K562 (cell line): Measurements from ENCODE around the gene ZNF780B. TPM values are rescaled to one million over a fixed set of nuclear protein-coding genes. Genes with fewer than 3 reads are reported as not detected.

Experiments
- CBFB ChIP-seq: sonication (generic); formaldehyde crosslinking; IDR thresholded peaks from 2 replicates; pipeline ENCODE4 v1.4.0; 2020; ENCODE audit warnings: mild to moderate bottlenecking, missing genetic modification reagents
- CEBPZ ChIP-seq: fragments of 150-350 bp; IDR thresholded peaks from 2 replicates; pipeline ENCODE4 v1.6.1; 2014; ENCODE audit warnings: low read depth, mild to moderate bottlenecking, low read length, borderline replicate concordance
- DMBX1 ChIP-seq: fragments of 250-450 bp; sonication (Bioruptor Pico); IDR thresholded peaks from 2 replicates; pipeline ENCODE4 v1.8.0; 2022; ENCODE audit warnings: inconsistent platforms, mild to moderate bottlenecking, moderate library complexity, borderline replicate concordance
- E2F1 ChIP-seq: sonication (generic); formaldehyde crosslinking; IDR thresholded peaks from 2 replicates; pipeline ENCODE4 v1.8.1; 2023; ENCODE audit warnings: mild to moderate bottlenecking, missing genetic modification reagents, moderate library complexity
- ESRRA ChIP-seq: fragments of 450-650 bp; IDR thresholded peaks from 2 replicates; pipeline ENCODE4 v1.6.1; 2014; ENCODE audit warnings: low read depth, mild to moderate bottlenecking, moderate library complexity, borderline replicate concordance
- FOXJ2 ChIP-seq: fragments of 200-800 bp; sonication (Bioruptor generic); IDR thresholded peaks from 2 replicates; pipeline ENCODE4 v1.6.1; 2016; ENCODE audit warnings: missing genetic modification characterization, missing compliant biosample characterization
- KAT8 ChIP-seq: fragments of 450-650 bp; IDR thresholded peaks from 2 replicates; pipeline ENCODE4 v1.6.1; 2016; ENCODE audit warnings: low read depth, mild to moderate bottlenecking
- MCM3 ChIP-seq: fragments of 450-650 bp; IDR thresholded peaks from 2 replicates; pipeline ENCODE4 v1.6.1; 2016
- NONO ChIP-seq, 2 experiments: fragments of 200-400 bp in 1 of 2; fragments of 450-650 bp in 1 of 2; formaldehyde crosslinking in 1 of 2; IDR thresholded peaks; 2 replicates each; pipeline ENCODE4 v1.6.1; 2017; ENCODE audit warnings: low read depth in 2 of 2, mild to moderate bottlenecking in 2 of 2, moderate library complexity in 2 of 2, low read length in 1 of 2
- PML ChIP-seq: IDR thresholded peaks from 2 replicates; pipeline ENCODE4 v1.6.1; 2012; ENCODE audit warnings: low read length, inconsistent platforms
- PPARD ChIP-seq: fragments of 250-450 bp; sonication (Bioruptor Pico); IDR thresholded peaks from 2 replicates; pipeline ENCODE4 v1.8.0; 2022; ENCODE audit warnings: inconsistent platforms, mild to moderate bottlenecking, moderate library complexity
- ZNF3 ChIP-seq: fragments of 250-450 bp; sonication (Bioruptor Pico); IDR thresholded peaks from 2 replicates; pipeline ENCODE4 v1.5.0; 2021; ENCODE audit warnings: mild to moderate bottlenecking, moderate library complexity
- ZNF408 ChIP-seq: fragments of 250-450 bp; sonication (Bioruptor Pico); IDR thresholded peaks from 2 replicates; pipeline ENCODE4 v1.4.0; 2020; ENCODE audit warnings: low read depth, mild to moderate bottlenecking, moderate library complexity
- ZNF77 ChIP-seq: fragments of 250-450 bp; sonication (Bioruptor Pico); IDR thresholded peaks from 2 replicates; pipeline ENCODE4 v1.5.0; 2020
- polyA plus RNA-seq, 8 experiments: library from polyadenylated mRNA; depleted of rRNA in 4 of 8; stranded (reverse) in 5 of 8; unstranded in 3 of 8; fragments of >200 nt; fragmentation: Nextera tagmentation in 2 of 8; fragmentation: Illumina TruSeq in 1 of 8; extraction: Ambion mirVana in 2 of 8; extraction: Trizol in 1 of 8; gene quantifications; 2 replicates each; pipeline versions ENCODE4 v1.2.1 to v1.2.3, GENCODE V29; 2011 to 2014; ENCODE audit warnings: inconsistent platforms in 1 of 8, missing spikeins in 1 of 8
- total RNA-seq, 7 experiments: library from RNA; depleted of rRNA in 6 of 7; stranded (reverse); fragments of >200 nt in 6 of 7; fragmentation: Illumina TruSeq in 2 of 7; extraction: Trizol in 2 of 7; gene quantifications; 2 replicates each; pipeline versions ENCODE4 v1.2.1 to v1.2.3, GENCODE V29; 2011 to 2021; ENCODE audit warnings: low replicate concordance in 1 of 7
- TF ChIP-seq, protein P1 (sequence below): fragments of 450-650 bp; conservative IDR thresholded peaks from 2 replicates; pipeline ENCODE4 v1.6.1; 2016; ENCODE audit warnings: missing genetic modification characterization, low read depth, mild to moderate bottlenecking, missing compliant biosample characterization, moderate library complexity
- TF ChIP-seq, protein P2 (sequence below), 2 experiments: IDR thresholded peaks; 2 replicates each; pipeline ENCODE4 v1.6.1; 2011; ENCODE audit warnings: borderline replicate concordance in 1 of 2, control low read depth in 1 of 2, low read depth in 1 of 2, low read length in 1 of 2, mild to moderate bottlenecking in 1 of 2, mixed read lengths in 1 of 2, moderate library complexity in 1 of 2; ENCODE audit not compliant: insufficient read depth in 1 of 2, insufficient read length in 1 of 2, poor library complexity in 1 of 2, severe bottlenecking in 1 of 2; ENCODE audit errors: extremely low read depth in 1 of 2
- TF ChIP-seq, protein P3 (sequence below), 2 experiments: fragments of 200-800 bp in 1 of 2; sonication (Bioruptor generic) in 1 of 2; sonication (generic) in 1 of 2; formaldehyde crosslinking in 1 of 2; IDR thresholded peaks in 1 of 2; conservative IDR thresholded peaks in 1 of 2; 2 replicates each; pipeline versions ENCODE4 v1.5.0 to v1.6.1; 2016 to 2020; ENCODE audit warnings: missing compliant biosample characterization in 1 of 2, missing genetic modification characterization in 1 of 2, missing genetic modification reagents in 1 of 2

ZNF780B gene
- total and polyA plus RNA-seq, 9 of the 15 experiments (the other 6 are each of a cell fraction or from before 2014, with no cell fraction given): 3.9 to 18.4 (median 8.8) TPM

- TF ChIP-seq, protein P1, sequence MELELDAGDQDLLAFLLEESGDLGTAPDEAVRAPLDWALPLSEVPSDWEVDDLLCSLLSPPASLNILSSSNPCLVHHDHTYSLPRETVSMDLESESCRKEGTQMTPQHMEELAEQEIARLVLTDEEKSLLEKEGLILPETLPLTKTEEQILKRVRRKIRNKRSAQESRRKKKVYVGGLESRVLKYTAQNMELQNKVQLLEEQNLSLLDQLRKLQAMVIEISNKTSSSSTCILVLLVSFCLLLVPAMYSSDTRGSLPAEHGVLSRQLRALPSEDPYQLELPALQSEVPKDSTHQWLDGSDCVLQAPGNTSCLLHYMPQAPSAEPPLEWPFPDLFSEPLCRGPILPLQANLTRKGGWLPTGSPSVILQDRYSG (tag): peak; percentile 46; the same call in 1 of the 2 replicates
- 0 out of 2 replicates have a peak, but pooled peaks have one; percentile 23 for TF ChIP-seq ESRRA
- no peak for TF ChIP-seq DMBX1 (CRISPR knock-in tag)
- no peak for TF ChIP-seq PPARD (CRISPR knock-in tag)
- no peak for TF ChIP-seq ZNF408 (CRISPR knock-in tag)
- no peak for TF ChIP-seq ZNF3 (CRISPR knock-in tag)
- TF ChIP-seq KAT8: no peak
- TF ChIP-seq PML: peak; percentile 60; the same call in 1 of the 2 replicates
- TF ChIP-seq CBFB (CRISPR knock-in tag): no peak
- TF ChIP-seq NONO (IDR thresholded peaks at IDR 0.05; ENCODE audit: low read depth in 2 of 2, low read length in 1 of 2): 0 out of 4 replicates have a peak, but pooled peaks of 1 of the 2 experiments have one; percentile 26
- peak; percentile 20; the same call in 1 of the 2 replicates for TF ChIP-seq E2F1 (CRISPR knock-in tag)
- TF ChIP-seq MCM3: no peak
- no peak for TF ChIP-seq ZNF77 (CRISPR knock-in tag)
- TF ChIP-seq, protein P2, sequence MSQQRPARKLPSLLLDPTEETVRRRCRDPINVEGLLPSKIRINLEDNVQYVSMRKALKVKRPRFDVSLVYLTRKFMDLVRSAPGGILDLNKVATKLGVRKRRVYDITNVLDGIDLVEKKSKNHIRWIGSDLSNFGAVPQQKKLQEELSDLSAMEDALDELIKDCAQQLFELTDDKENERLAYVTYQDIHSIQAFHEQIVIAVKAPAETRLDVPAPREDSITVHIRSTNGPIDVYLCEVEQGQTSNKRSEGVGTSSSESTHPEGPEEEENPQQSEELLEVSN (IDR thresholded peaks at IDR 0.05; ENCODE audit: borderline replicate concordance in 1 of 2, extremely low read depth in 1 of 2, insufficient read depth in 1 of 2, insufficient read length in 1 of 2, low read depth in 1 of 2, low read length in 1 of 2, poor library complexity in 1 of 2, severe bottlenecking in 1 of 2): peak in 1 of 2 experiments; percentile 29
- peak; percentile 68 for TF ChIP-seq FOXJ2 (tag)
- TF ChIP-seq, protein P3, sequence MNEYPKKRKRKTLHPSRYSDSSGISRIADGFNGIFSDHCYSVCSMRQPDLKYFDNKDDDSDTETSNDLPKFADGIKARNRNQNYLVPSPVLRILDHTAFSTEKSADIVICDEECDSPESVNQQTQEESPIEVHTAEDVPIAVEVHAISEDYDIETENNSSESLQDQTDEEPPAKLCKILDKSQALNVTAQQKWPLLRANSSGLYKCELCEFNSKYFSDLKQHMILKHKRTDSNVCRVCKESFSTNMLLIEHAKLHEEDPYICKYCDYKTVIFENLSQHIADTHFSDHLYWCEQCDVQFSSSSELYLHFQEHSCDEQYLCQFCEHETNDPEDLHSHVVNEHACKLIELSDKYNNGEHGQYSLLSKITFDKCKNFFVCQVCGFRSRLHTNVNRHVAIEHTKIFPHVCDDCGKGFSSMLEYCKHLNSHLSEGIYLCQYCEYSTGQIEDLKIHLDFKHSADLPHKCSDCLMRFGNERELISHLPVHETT (CRISPR knock-in tag; conservative IDR thresholded peaks at IDR 0.05 in 1 of 2, IDR thresholded peaks at IDR 0.05 in 1 of 2): 0 out of 4 replicates have a peak, but pooled peaks of 1 of the 2 experiments have one; percentile 29
- no peak for TF ChIP-seq CEBPZ
Observed at GRCh38 chr19:39996811-39997637, 59.0 kb downstream of the ZNF780B start, which contains the start of gene ZNF546 (continued).
